ENCODE results near the gene ABLIM1.
A peak's percentile ranks its signal among the peaks of the same experiment; 100 is the strongest.

Gene ABLIM1

GRCh38 chr10:114389426-114389825, 268.6 kb downstream of the ABLIM1 start:
- no peak for DNase-seq (ENCODE audit: low read depth)
- no peak overlapping the region for H3K4me3 ChIP-seq (ENCODE audit: low read depth, low read length)
- no peak for TF ChIP-seq CTCF (IDR thresholded peaks at IDR 0.05; ENCODE audit: low read depth, low read length, missing control alignments)

GRCh38 chr10:114388275-114388674, 269.8 kb downstream of the ABLIM1 start:
- peak; percentile 45 for DNase-seq (ENCODE audit: low read depth)
- H3K4me3 ChIP-seq (ENCODE audit: low read depth, low read length), result no peak overlapping the region
- TF ChIP-seq CTCF (IDR thresholded peaks at IDR 0.05; ENCODE audit: low read depth, low read length, missing control alignments), result no peak

GRCh38 chr10:114387784-114388183, 270.3 kb downstream of the ABLIM1 start:
- no peak for DNase-seq (ENCODE audit: low read depth)
- no peak overlapping the region for H3K4me3 ChIP-seq (ENCODE audit: low read depth, low read length)
- TF ChIP-seq CTCF (IDR thresholded peaks at IDR 0.05; ENCODE audit: low read depth, low read length, missing control alignments), result peak; percentile 4

GRCh38 chr10:114386452-114386851, 271.6 kb downstream of the ABLIM1 start:
- DNase-seq (ENCODE audit: low read depth), result no peak
- no peak overlapping the region for H3K4me3 ChIP-seq (ENCODE audit: low read depth, low read length)
- TF ChIP-seq CTCF (IDR thresholded peaks at IDR 0.05; ENCODE audit: low read depth, low read length, missing control alignments), result peak; percentile 19

GRCh38 chr10:114385557-114385956, 272.5 kb downstream of the ABLIM1 start:
- no peak overlapping the region for H3K4me3 ChIP-seq (ENCODE audit: low read depth, low read length)
- no peak for DNase-seq (ENCODE audit: low read depth)
- no peak for TF ChIP-seq CTCF (IDR thresholded peaks at IDR 0.05; ENCODE audit: low read depth, low read length, missing control alignments)

- TF ChIP-seq CTCF (IDR thresholded peaks at IDR 0.05; ENCODE audit: low read depth, low read length, missing control alignments), result no peak
- no peak overlapping the region for H3K4me3 ChIP-seq (ENCODE audit: low read depth, low read length)
- DNase-seq (ENCODE audit: low read depth), result no peak
These were observed 273.5 kb downstream of the ABLIM1 start for GRCh38 chr10:114384601-114385000.

- H3K4me3 ChIP-seq (ENCODE audit: low read depth, low read length), result no peak overlapping the region
- TF ChIP-seq CTCF (IDR thresholded peaks at IDR 0.05; ENCODE audit: low read depth, low read length, missing control alignments), result no peak
- DNase-seq (ENCODE audit: low read depth), result no peak
These were observed 273.9 kb downstream of the ABLIM1 start for GRCh38 chr10:114384181-114384580.
